ENCODE results near the gene GRAMD1C. TPM values are rescaled to one million over a fixed set of nuclear protein-coding genes. Genes with fewer than 3 reads are reported as not detected.

Gene GRAMD1C
- total RNA-seq, 2 donors from 2014 or later, result 1.4 to 3.0 TPM

DNA sequence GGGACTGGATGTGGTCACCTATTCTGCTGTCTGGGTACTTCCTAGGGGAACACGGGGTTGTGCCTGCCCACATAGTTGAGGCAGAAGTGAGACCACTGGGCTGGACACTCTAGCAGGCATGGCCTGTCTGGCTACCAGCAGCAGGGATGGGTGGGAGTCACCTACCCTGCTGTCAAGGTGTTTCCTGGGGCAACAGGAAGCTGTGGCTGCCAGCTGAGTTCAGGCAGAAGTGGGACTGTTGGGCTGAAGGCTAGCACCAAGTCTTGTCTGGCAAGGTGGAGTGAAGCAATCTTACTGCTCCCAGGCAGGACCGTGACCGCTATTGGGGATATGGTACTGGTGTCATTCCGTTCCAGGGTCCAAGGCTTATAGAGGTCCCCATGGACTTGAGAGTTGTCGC is 89.0 kb downstream of the GRAMD1C start:
- H3K27me3 Mint-ChIP-seq (ENCODE audit: low read depth), result peaks cover 14% of the 10 kb centered on the region

DNA sequence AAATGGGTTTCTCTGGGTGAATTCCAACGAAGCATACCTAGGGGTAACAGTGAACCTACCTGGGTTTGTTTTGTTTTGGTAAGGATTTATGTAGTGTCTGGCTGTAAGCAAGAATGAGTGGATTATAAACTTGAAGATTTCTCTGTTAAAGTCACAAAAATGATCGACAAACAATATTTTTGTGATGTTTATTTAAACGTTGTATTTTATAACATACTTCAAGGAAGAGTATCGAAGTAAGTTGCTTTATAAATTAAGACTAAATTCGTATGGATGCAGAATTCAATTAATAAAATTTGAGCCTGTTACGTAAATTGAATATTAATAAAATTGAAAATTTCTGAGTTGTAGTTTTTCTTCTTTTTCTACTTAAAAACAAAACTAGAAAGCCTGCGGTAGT is 108.2 kb downstream of the GRAMD1C start:
- peak overlapping the region; percentile 30 for H3K27ac Mint-ChIP-seq
- peaks cover 29% of the 10 kb centered on the region for H3K27me3 Mint-ChIP-seq (ENCODE audit: low read depth)
- DNase-seq, result no peak
- peaks cover 0 to 3% of the 10 kb centered on the region in 2 donors for H3K36me3 Mint-ChIP-seq (ENCODE audit: insufficient read depth in 2 of 2)
- H3K4me1 Mint-ChIP-seq (ENCODE audit: low read depth), result peaks cover 15% of the 10 kb centered on the region
- no peaks in the 10 kb centered on the region for H3K9me3 Mint-ChIP-seq
- ATAC-seq (replicated peaks in 1 of 2), result no peak
- peak overlapping the region; percentile 77 to 90 for H3K4me3 Mint-ChIP-seq

More for the DNA sequence above, 89.0 kb downstream of the GRAMD1C start:
- Mint-ChIP-seq H3K4me1 (ENCODE audit: low read depth) (no peaks in the 10 kb centered on the region), H3K36me3 (ENCODE audit: insufficient read depth in 2 of 2) (peaks cover 14% of the 10 kb centered on the region in 2 donors), H3K4me3 (no peak overlapping the region), H3K9me3 (peaks cover 19 to 20% of the 10 kb centered on the region in 2 donors), H3K27ac (no peak overlapping the region)
- DNase-seq, result no peak
- no peak for ATAC-seq (replicated peaks in 1 of 2)

DNA sequence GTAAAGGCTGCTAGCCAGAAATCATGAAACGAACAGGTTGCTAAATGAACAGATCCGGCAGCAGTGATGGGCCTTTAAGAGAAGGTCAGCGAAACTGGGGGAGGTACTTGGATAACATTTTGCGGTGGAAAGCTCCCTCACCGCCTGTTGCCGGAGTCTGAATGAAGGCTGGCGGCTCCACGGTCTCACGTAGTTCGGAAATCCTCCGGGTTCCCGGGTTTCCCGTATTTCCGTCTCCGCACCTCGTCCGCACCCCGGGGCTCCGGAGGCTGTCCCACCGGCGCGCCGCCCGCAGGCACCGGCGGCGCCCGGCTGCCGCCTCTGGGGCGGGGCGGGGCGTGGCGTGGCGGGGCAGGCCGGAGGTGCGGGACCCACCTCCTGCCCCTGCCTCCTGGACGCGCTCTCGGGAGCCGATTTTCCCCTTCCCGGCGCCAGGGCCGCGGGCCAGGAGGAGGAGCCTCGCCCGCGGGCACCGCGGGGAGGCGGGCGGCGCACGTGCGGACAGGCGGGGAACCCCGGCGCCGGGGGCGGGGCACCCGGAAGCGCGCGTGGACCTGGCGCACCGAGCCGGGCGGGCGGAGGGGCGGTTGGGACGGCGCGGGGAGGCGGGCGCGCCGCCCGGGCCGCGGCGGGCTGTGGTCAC is 108.9 kb downstream of the GRAMD1C start, which contains the start of gene ZDHHC23:
ZDHHC23 (plus strand) TSS at position 642 of the 643 bp plus-strand sequence. CDS start 790 bp downstream, outside the sequence.
- ATAC-seq (replicated peaks in 1 of 2) (peak; percentile 85), DNase-seq (peak; percentile 69 to 78)
- H3K9me3 Mint-ChIP-seq, result no peaks in the 10 kb centered on the region
- H3K4me3 Mint-ChIP-seq, result peak within 1 kb of the TSS; percentile 77 to 90
- H3K36me3 Mint-ChIP-seq (ENCODE audit: insufficient read depth in 2 of 2), result peaks cover 0 to 3% of the 10 kb centered on the region in 2 donors
- H3K27ac Mint-ChIP-seq, result peak within 1 kb of the TSS; percentile 3
- peaks cover 29% of the 10 kb centered on the region for H3K27me3 Mint-ChIP-seq (ENCODE audit: low read depth)
- H3K4me1 Mint-ChIP-seq (ENCODE audit: low read depth), result peaks cover 15% of the 10 kb centered on the region

DNA sequence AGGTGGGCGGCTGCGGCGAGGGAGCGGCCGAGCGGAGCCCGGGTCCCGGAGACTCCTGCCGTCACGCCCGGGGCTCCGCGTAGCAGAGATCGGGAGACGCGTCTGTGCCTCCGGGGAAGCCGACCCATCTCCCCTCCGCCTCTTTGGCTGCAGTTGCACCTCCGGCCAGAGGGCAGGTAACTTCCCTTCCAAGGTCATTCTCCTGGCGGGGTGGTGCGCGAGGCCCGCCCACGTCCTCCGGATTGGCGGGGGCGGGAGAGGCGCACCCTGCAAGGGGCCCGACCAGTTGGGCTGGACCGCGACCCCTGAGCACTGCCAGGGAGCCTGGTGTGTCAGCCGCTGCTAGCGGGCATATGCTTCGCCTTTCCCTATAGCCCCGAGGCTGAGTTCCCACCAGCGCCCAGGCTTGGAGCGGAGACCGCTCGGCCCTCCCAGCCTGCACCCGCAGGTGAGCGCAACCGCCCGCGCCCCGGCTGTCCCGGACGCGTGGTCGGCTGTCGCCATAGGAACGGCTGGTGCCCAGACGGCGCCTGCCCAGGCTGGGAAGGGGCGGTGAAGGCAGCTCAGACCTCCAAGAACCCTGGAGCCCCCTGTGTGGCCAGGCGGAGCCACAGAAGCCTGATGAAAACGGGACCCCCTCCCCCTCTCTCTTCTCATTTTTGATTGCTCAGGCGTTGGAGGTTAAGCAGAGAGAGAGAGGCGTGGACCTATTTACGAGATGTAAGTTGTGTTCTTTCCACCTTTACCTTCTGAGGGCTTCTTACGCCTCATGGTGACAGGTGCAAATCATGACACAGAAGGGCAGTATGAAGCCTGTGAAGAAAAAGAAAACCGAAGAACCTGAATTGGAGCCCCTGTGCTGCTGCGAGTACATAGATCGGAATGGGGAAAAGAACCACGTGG is 109.7 kb downstream of the GRAMD1C start:
- H3K36me3 Mint-ChIP-seq (ENCODE audit: insufficient read depth in 2 of 2), result peaks cover 0 to 3% of the 10 kb centered on the region in 2 donors
- peaks cover 16% of the 10 kb centered on the region for H3K4me1 Mint-ChIP-seq (ENCODE audit: low read depth)
- no peak overlapping the region for H3K27ac Mint-ChIP-seq
- DNase-seq (peak; percentile 43 to 44), ATAC-seq (replicated peaks in 1 of 2) (peak; percentile 48 to 55)
- H3K27me3 Mint-ChIP-seq (ENCODE audit: low read depth), result peaks cover 29% of the 10 kb centered on the region
- peak overlapping the region; percentile 64 to 75 for H3K4me3 Mint-ChIP-seq
- H3K9me3 Mint-ChIP-seq, result no peaks in the 10 kb centered on the region

DNA sequence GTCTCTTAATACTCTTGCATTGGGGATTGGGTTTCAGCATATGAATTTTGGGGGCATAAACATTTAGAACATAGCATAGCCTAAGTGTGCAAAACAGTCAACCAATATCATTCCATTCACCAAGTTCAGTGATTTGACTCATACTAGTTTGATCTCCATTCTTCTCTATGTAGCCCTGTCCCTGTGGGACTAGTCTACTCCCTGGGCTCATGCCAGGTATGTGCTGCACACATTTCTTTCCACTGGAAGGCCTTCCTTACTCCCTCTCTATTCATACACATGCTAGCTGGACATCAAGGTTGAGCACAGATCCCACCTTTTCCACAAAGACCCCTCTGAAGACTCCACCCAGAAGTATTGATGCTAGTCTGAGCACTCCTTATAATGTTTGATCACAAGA is 114.3 kb downstream of the GRAMD1C start:
- Mint-ChIP-seq H3K9me3 (no peaks in the 10 kb centered on the region), H3K4me1 (ENCODE audit: low read depth) (peaks cover 24% of the 10 kb centered on the region), H3K36me3 (ENCODE audit: insufficient read depth in 2 of 2) (no peaks in the 10 kb centered on the region), H3K4me3 (no peak overlapping the region), H3K27me3 (ENCODE audit: low read depth) (peaks cover 13% of the 10 kb centered on the region), H3K27ac (no peak overlapping the region)
- no peak for ATAC-seq (replicated peaks in 1 of 2)
- no peak for DNase-seq

DNA sequence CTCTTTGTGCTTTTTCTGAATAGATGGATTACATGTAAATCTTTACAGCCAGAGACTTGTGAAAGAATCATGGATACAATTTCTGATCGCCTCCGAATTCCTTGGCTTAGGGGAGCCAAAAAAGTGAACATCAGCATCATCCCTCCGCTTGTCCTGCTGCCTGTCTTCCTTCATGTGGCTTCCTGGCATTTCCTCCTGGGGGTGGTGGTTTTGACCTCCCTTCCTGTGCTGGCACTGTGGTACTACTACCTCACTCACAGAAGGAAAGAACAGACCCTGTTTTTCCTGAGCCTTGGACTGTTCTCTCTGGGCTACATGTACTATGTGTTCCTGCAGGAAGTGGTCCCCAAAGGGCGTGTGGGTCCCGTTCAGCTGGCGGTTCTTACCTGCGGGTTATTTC is 115.1 kb downstream of the GRAMD1C start:
- H3K9me3 Mint-ChIP-seq, result no peaks in the 10 kb centered on the region
- no peak overlapping the region for H3K4me3 Mint-ChIP-seq
- no peak overlapping the region for H3K27ac Mint-ChIP-seq
- DNase-seq, result no peak
- H3K4me1 Mint-ChIP-seq (ENCODE audit: low read depth), result peaks cover 22% of the 10 kb centered on the region
- ATAC-seq (replicated peaks in 1 of 2), result no peak
- peaks cover 13% of the 10 kb centered on the region for H3K27me3 Mint-ChIP-seq (ENCODE audit: low read depth)
- H3K36me3 Mint-ChIP-seq (ENCODE audit: insufficient read depth in 2 of 2), result no peaks in the 10 kb centered on the region

DNA sequence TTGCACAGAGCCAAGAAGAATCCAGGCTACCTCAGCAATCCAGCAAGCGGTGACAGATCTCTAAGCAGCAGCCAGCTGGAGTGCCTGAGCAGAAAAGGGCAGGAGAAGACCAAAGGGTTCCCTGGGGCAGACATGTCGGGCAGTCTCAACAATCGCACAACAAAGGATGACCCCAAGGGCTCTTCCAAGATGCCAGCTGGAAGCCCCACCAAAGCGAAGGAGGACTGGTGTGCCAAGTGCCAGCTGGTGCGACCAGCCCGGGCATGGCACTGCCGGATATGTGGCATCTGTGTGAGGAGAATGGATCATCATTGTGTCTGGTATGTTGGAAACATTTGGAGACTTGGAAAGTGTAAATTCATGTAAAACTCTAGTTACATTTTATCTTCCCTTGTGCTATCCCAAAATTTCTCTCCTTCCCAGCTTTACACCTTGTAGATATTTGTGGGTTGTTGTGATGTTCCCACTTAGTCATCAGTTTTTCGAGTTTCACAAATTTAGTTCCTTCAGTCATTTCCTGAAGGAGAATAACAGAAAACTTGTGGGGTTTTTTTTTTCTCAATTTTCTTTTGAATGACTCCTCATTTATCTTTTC is 115.6 kb downstream of the GRAMD1C start:
- no peak for ATAC-seq (replicated peaks in 1 of 2)
- no peak for DNase-seq
- Mint-ChIP-seq H3K27me3 (ENCODE audit: low read depth) (peaks cover 8% of the 10 kb centered on the region), H3K36me3 (ENCODE audit: insufficient read depth in 2 of 2) (no peaks in the 10 kb centered on the region), H3K4me1 (ENCODE audit: low read depth) (peaks cover 17% of the 10 kb centered on the region), H3K27ac (no peak overlapping the region), H3K9me3 (no peaks in the 10 kb centered on the region), H3K4me3 (no peak overlapping the region)

DNA sequence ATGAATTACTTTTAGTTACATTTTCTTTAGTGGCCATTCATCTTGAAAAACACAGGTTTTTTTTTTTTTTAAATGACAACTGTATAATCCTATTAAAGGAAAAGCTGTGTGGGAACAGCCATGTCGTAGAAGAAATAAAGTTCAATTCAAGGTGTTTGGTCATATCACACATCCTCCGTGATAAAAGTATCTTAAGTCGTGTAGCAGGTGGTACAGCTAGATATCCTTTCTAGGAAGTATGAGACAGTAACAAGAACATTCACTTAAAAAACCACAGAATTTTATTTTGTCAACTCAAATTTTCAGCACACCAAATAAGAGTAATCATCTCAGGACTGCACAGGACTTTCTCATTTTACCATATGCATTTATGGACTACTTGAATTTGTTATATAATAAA is 125.3 kb downstream of the GRAMD1C start:
- ATAC-seq (replicated peaks in 1 of 2), result no peak
- peaks cover 0 to 3% of the 10 kb centered on the region in 2 donors for H3K9me3 Mint-ChIP-seq

DNA sequence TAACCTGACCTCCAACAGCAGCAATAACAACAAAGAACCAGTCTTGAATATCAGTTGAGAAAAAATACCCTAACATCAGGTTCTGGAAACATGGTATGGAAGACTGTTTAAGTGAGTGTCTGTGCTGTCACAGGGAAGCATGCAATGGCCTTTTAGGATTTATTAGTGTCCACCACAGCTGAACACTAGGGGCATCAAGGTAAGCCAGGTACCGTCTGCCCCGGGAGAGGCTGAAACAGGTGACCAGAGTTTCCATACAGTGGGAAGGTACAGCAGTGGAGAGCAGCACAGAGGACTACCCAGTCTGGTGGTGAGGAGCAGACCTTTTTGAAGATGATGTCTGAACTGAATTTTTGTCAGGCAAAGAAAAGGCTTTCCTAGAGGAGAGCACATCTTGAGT is 127.6 kb downstream of the GRAMD1C start:
- peaks cover 12% of the 10 kb centered on the region for H3K4me1 Mint-ChIP-seq (ENCODE audit: low read depth)
- no peaks in the 10 kb centered on the region for H3K27me3 Mint-ChIP-seq (ENCODE audit: low read depth)
- H3K4me3 Mint-ChIP-seq, result no peak overlapping the region
- DNase-seq (no peak), ATAC-seq (replicated peaks in 1 of 2) (no peak)
- H3K9me3 Mint-ChIP-seq, result peaks cover 0 to 3% of the 10 kb centered on the region in 2 donors
- H3K27ac Mint-ChIP-seq, result no peak overlapping the region
- H3K36me3 Mint-ChIP-seq (ENCODE audit: insufficient read depth in 2 of 2), result peaks cover 0 to 2% of the 10 kb centered on the region in 2 donors

More for the DNA sequence above, 125.3 kb downstream of the GRAMD1C start:
- H3K27me3 Mint-ChIP-seq (ENCODE audit: low read depth), result no peaks in the 10 kb centered on the region
- H3K4me1 Mint-ChIP-seq (ENCODE audit: low read depth), result peaks cover 12% of the 10 kb centered on the region
- H3K36me3 Mint-ChIP-seq (ENCODE audit: insufficient read depth in 2 of 2), result no peaks in the 10 kb centered on the region
- no peak overlapping the region for H3K27ac Mint-ChIP-seq
- no peak overlapping the region for H3K4me3 Mint-ChIP-seq
- no peak for DNase-seq

DNA sequence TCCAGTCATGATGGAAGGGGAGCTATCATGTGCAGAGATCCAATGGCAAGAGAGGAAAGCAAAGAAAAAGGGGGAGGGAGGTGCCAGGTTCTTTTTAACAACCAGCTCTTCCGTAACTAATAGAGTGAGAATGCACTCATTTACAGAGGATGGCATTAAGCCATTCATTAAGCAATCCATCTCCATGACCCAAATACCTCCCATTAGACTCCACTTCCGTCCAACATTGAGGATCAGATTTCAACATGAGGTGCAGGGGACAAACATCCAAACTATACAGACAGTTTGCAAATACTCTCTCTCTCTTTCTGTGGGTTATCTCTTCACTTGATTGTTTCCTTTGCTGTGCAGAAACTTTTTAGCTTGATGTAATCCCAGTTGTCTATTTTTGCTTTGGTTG is 130.4 kb downstream of the GRAMD1C start:
- H3K4me1 Mint-ChIP-seq (ENCODE audit: low read depth), result peaks cover 8% of the 10 kb centered on the region
- DNase-seq, result no peak
- H3K36me3 Mint-ChIP-seq (ENCODE audit: insufficient read depth in 2 of 2), result peaks cover 10 to 12% of the 10 kb centered on the region in 2 donors
- no peaks in the 10 kb centered on the region for H3K27me3 Mint-ChIP-seq (ENCODE audit: low read depth)
- H3K27ac Mint-ChIP-seq, result no peak overlapping the region
- peaks cover 12 to 14% of the 10 kb centered on the region in 2 donors for H3K9me3 Mint-ChIP-seq
- no peak for ATAC-seq (replicated peaks in 1 of 2)
- no peak overlapping the region for H3K4me3 Mint-ChIP-seq

DNA sequence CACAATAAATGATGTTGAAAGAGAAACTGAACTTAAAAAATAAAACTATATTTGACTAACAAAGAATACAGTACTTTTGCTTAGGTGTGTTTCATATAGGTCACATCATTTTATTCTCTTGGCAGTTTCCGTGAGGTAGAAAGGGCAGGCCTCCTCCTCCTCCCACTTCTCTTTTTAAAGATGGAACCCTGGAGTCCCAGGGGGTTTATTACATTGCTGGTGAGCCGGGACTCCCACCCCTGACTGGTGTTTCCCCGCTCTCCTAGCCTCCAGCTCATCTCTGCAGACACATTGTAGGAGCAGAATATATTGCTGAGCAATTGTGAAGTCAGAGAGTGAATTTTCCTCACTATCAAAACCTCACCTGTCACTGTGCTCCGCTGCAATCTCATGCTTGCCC is 139.2 kb downstream of the GRAMD1C start:
- Mint-ChIP-seq H3K27ac (no peak overlapping the region), H3K9me3 (peaks cover 7 to 11% of the 10 kb centered on the region in 2 donors), H3K27me3 (ENCODE audit: low read depth) (no peaks in the 10 kb centered on the region), H3K36me3 (ENCODE audit: insufficient read depth in 2 of 2) (peaks cover 10 to 12% of the 10 kb centered on the region in 2 donors), H3K4me3 (no peak overlapping the region), H3K4me1 (ENCODE audit: low read depth) (no peaks in the 10 kb centered on the region)
- no peak for ATAC-seq (replicated peaks in 1 of 2)
- no peak for DNase-seq

DNA sequence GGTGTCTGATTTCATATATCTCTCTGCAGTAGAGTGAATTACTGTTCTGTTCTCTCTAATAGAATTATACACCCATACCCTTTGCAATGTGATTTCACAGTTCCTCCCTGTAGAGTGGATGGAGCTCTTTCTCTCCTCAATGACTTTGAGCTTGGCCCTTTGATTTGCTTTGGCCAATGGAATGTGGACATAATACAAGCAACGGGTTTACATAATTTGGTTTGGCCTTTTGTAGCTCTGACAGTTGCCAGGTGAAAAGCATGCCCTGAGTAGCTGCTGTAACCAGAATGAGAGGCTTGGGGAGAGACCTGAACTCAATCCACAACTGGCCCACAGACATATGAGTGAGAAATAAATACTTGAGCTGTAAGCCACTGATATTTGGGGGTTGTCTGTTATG is 141.3 kb downstream of the GRAMD1C start:
- Mint-ChIP-seq H3K27me3 (ENCODE audit: low read depth) (no peaks in the 10 kb centered on the region), H3K4me3 (no peak overlapping the region), H3K4me1 (ENCODE audit: low read depth) (no peaks in the 10 kb centered on the region), H3K9me3 (no peaks in the 10 kb centered on the region), H3K27ac (no peak overlapping the region), H3K36me3 (ENCODE audit: insufficient read depth in 2 of 2) (peaks cover 0 to 3% of the 10 kb centered on the region in 2 donors)
- ATAC-seq (replicated peaks in 1 of 2) (no peak), DNase-seq (no peak)

DNA sequence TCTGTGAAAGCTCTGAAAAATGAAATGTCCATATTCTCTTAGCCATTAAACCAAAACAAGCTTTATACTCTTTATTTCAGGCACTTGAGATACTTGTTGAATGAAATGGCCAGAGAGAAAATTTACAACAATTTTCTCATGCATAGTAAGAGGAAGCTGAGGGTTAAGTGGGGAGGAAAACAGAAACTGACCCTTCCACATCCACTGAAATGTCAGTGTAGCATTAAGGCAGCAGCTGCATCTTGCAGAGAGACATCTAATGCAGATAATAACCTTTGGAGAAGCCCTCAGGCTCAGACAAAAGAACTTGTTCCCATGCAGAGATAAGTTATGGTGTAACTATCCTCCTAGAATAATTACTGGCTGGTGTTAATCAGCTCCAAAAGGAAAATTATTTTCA is 143.2 kb downstream of the GRAMD1C start:
- Mint-ChIP-seq H3K9me3 (peaks cover 0 to 1% of the 10 kb centered on the region in 2 donors), H3K36me3 (ENCODE audit: insufficient read depth in 2 of 2) (peaks cover 0 to 2% of the 10 kb centered on the region in 2 donors), H3K4me3 (no peak overlapping the region), H3K4me1 (ENCODE audit: low read depth) (no peaks in the 10 kb centered on the region), H3K27ac (no peak overlapping the region), H3K27me3 (ENCODE audit: low read depth) (no peaks in the 10 kb centered on the region)
- ATAC-seq (replicated peaks in 1 of 2), result no peak
- DNase-seq, result no peak
